HepG2 (cell line): ENCODE measurements around the gene KCNAB2. TPM values are rescaled to one million over a fixed set of nuclear protein-coding genes. Genes with fewer than 3 reads are reported as not detected.

Experiments used
- ATAC-seq: fragments of 200-7000 bp; cut with Tn5 transposase; 3 replicates; pipeline ENCODE4 v1.9.1; 2020; ENCODE audit warnings: mild to moderate bottlenecking, moderate library complexity
- BruUV-seq: library from RNA; stranded (reverse); fragments of 400-500 nt; replicated peaks from 2 replicates; lab custom pipeline; 2021; lab: Mats Ljungman, UMichigan
- CTCF ChIA-PET: fragments of 300-600 bp; formaldehyde crosslinking; extraction: SDS; loops from one replicate; lab custom pipeline; 2021; ENCODE audit warnings: low total read pairs, inconsistent platforms, low intra/inter-chr PET ratio; lab: Yijun Ruan, JAX
- POLR2A ChIA-PET: fragments of 350-600 bp; sonication (Branson Sonifier 250); formaldehyde crosslinking; loops from one replicate; lab custom pipeline; 2020; ENCODE audit warnings: antibody characterized with exemption, inconsistent platforms; lab: Yijun Ruan, JAX
- DNase-seq: peaks from one replicate; pipeline ENCODE4 v3.0.0-alpha.2; 2015; ENCODE audit warnings: low spot score
- FAIRE-seq: peaks from 3 replicates; lab custom pipeline; 2011; peaks lifted over from hg19 to GRCh38; lab: Jason Lieb, UNC
- H2AFZ ChIP-seq: one replicate; pipeline ENCODE4 v1.6.1; 2011; ENCODE audit warnings: low read length, inconsistent platforms
- H3K27ac ChIP-seq: fragments of 300-600 bp; 3 replicates; pipeline ENCODE4 v1.8.0; 2011; ENCODE audit warnings: mixed run types, mild to moderate bottlenecking, mixed read lengths, low read length, inconsistent platforms; ENCODE audit not compliant: insufficient read depth; ENCODE audit errors: extremely low read length
- H3K27me3 ChIP-seq, 2 experiments: fragments of 200-600 bp in 1 of 2; 2 replicates in 1 of 2; 3 replicates in 1 of 2; pipeline versions ENCODE4 v1.6.0 to v1.8.0; 2011; ENCODE audit warnings: low read length in 2 of 2, mild to moderate bottlenecking in 2 of 2, moderate library complexity in 2 of 2, inconsistent platforms in 1 of 2; ENCODE audit not compliant: insufficient read depth in 2 of 2, control insufficient read depth in 1 of 2
- H3K36me3 ChIP-seq, 2 experiments: fragments of 200-600 bp in 1 of 2; replicated peaks in 1 of 2; 2 replicates in 1 of 2; 3 replicates in 1 of 2; pipeline versions ENCODE4 v1.5.1 to v1.8.0; 2011; ENCODE audit warnings: low read length in 2 of 2, inconsistent platforms in 1 of 2; ENCODE audit not compliant: insufficient read depth in 2 of 2, control insufficient read depth in 1 of 2
- H3K4me1 ChIP-seq: 2 replicates; pipeline ENCODE4 v1.5.1; 2012; ENCODE audit warnings: low read length, inconsistent platforms; ENCODE audit not compliant: insufficient read depth
- H3K4me2 ChIP-seq: 2 replicates; pipeline ENCODE4 v1.6.0; 2011; ENCODE audit warnings: low read depth, low read length, inconsistent platforms
- H3K4me3 ChIP-seq, 3 experiments: fragments of 200-600 bp in 1 of 3; sonication (generic), shearing (Covaris generic) in 1 of 3; replicated peaks in 1 of 3; 2 replicates each; pipeline ENCODE4 v1.5.1; 2011 to 2016; ENCODE audit warnings: low read length in 3 of 3, inconsistent platforms in 2 of 3, low read depth in 2 of 3, mild to moderate bottlenecking in 2 of 3, control low read depth in 1 of 3, mixed read lengths in 1 of 3; ENCODE audit not compliant: insufficient read depth in 1 of 3
- H3K79me2 ChIP-seq: one replicate; pipeline ENCODE4 v1.6.1; 2011; ENCODE audit warnings: low read length, inconsistent platforms; ENCODE audit not compliant: insufficient read depth
- H3K9ac ChIP-seq: 2 replicates; pipeline ENCODE4 v1.6.0; 2011; ENCODE audit warnings: mild to moderate bottlenecking, low read depth, low read length, inconsistent platforms; ENCODE audit not compliant: insufficient read depth
- H3K9me3 ChIP-seq: 2 replicates; pipeline ENCODE4 v1.5.1; 2012; ENCODE audit warnings: mild to moderate bottlenecking, low read length
- H4K20me1 ChIP-seq: 2 replicates; pipeline ENCODE4 v1.6.0; 2011; ENCODE audit warnings: inconsistent platforms, mild to moderate bottlenecking, low read length, moderate library complexity; ENCODE audit not compliant: insufficient read depth
- CTCF ChIP-seq: sonication (generic); formaldehyde crosslinking; IDR thresholded peaks from 2 replicates; pipeline ENCODE4 v1.5.0; 2020; ENCODE audit warnings: mild to moderate bottlenecking, missing genetic modification reagents, moderate library complexity
- MYC ChIP-seq: sonication (generic); formaldehyde crosslinking; IDR thresholded peaks from 2 replicates; pipeline ENCODE4 v1.9.0; 2021; ENCODE audit warnings: missing genetic modification reagents, borderline replicate concordance
- PITX1 ChIP-seq: sonication (generic); formaldehyde crosslinking; IDR thresholded peaks from 2 replicates; pipeline ENCODE4 v1.5.1; 2020; ENCODE audit warnings: mild to moderate bottlenecking, missing genetic modification reagents
- PTBP1 ChIP-seq: fragments of 200-400 bp; formaldehyde crosslinking; IDR thresholded peaks from 2 replicates; pipeline ENCODE4 v1.6.1; 2018; ENCODE audit warnings: low read length, low read depth; ENCODE audit not compliant: poor library complexity, severe bottlenecking
- RCOR2 ChIP-seq: IDR thresholded peaks from 2 replicates; pipeline ENCODE4 v1.6.1; 2016; ENCODE audit warnings: missing biosample characterization, missing genetic modification reagents
- ZNF337 ChIP-seq: sonication (generic); formaldehyde crosslinking; IDR thresholded peaks from 2 replicates; pipeline ENCODE4 v1.5.1; 2020; ENCODE audit warnings: missing genetic modification reagents, low read depth, mild to moderate bottlenecking, borderline replicate concordance
- ZNF598 ChIP-seq: sonication (generic); formaldehyde crosslinking; IDR thresholded peaks from 2 replicates; pipeline ENCODE4 v1.5.1; 2020; ENCODE audit warnings: mild to moderate bottlenecking, missing genetic modification reagents, borderline replicate concordance
- ZNF614 ChIP-seq: IDR thresholded peaks from 2 replicates; pipeline ENCODE4 v1.6.1; 2018; ENCODE audit warnings: missing biosample characterization, missing genetic modification reagents, inconsistent platforms, borderline replicate concordance
- WGBS: methylation state at CpG from one replicate; pipeline ENCODE4 v1.1.6; 2017; ENCODE audit warnings: low lambda C conversion rate; 5-methylcytosine and 5-hydroxymethylcytosine counted together
- in situ Hi-C: cut with HindIII; loops from 2 replicates; pipeline ENCODE4 v1.10.0; 2017; ENCODE audit warnings: low pct_unique_long_range_greater_than_20kb; ENCODE audit not compliant: extremely low pct_ligation_motif_present
- intact Hi-C: fragments of 100-400 bp; cut with micrococcal nuclease; formaldehyde crosslinking; loops from one replicate; pipeline ENCODE4 v1.10.0; 2022; ENCODE audit not compliant: unreplicated experiment
- polyA plus RNA-seq, 8 experiments: library from polyadenylated mRNA; depleted of rRNA in 3 of 8; stranded (reverse) in 7 of 8; unstranded in 1 of 8; fragments of >200 nt; fragmentation: Illumina TruSeq in 4 of 8; extraction: Trizol in 4 of 8; gene quantifications; 2 replicates each; pipeline versions ENCODE4 v1.2.1 to v1.2.3, GENCODE V29; 2011 to 2016; ENCODE audit warnings: low read depth in 4 of 8, missing spikeins in 1 of 8, mixed read lengths in 1 of 8; ENCODE audit not compliant: insufficient read depth in 1 of 8
- total RNA-seq, 5 experiments: library from RNA; depleted of rRNA; stranded (reverse); fragments of >200 nt; fragmentation: Illumina TruSeq; extraction: Trizol; gene quantifications; 2 replicates each; pipeline ENCODE4 v1.2.3, GENCODE V29; 2016; ENCODE audit warnings: low read depth in 1 of 5

Gene KCNAB2
- total and polyA plus RNA-seq, 2 of the 13 experiments (the other 11 are each of a cell fraction or from before 2014, with no cell fraction given), result 6.2 to 8.8 TPM

- ATAC-seq (no peak; the same call in 2 of the 3 replicates), DNase-seq (no peak), FAIRE-seq (no peak)
- H3K4me2 ChIP-seq, result no peak overlapping the region
- no peaks in the 10 kb centered on the region for H3K9me3 ChIP-seq
- ChIA-PET POLR2A (no interaction called here), CTCF (no interaction called here)
- H3K27ac ChIP-seq, result no peak overlapping the region
- no peaks in the 10 kb centered on the region for H3K79me2 ChIP-seq
- no peak overlapping the region for H2AFZ ChIP-seq
- 0 out of 2 replicates have a peak, but pooled peaks cover 2% of the 10 kb centered on the region for H4K20me1 ChIP-seq
- no peaks in the 10 kb centered on the region for H3K4me1 ChIP-seq
- no peaks in the 10 kb centered on the region for H3K36me3 ChIP-seq
- no peak for TF ChIP-seq CTCF (CRISPR knock-in tag)
- TF ChIP-seq ZNF337 (CRISPR knock-in tag), result no peak
- TF ChIP-seq RCOR2 (CRISPR knock-in tag), result no peak
- no peak for TF ChIP-seq PTBP1
- no peak for TF ChIP-seq MYC (CRISPR knock-in tag)
- TF ChIP-seq PITX1 (CRISPR knock-in tag), result no peak
- no peak for TF ChIP-seq ZNF614 (CRISPR knock-in tag)
- no peak for TF ChIP-seq ZNF598 (CRISPR knock-in tag)
- H3K9ac ChIP-seq, result no peak overlapping the region
- H3K4me3 ChIP-seq, result no peak overlapping the region
- BruUV-seq, result no TSS peak
- peaks cover 6 to 49% of the 10 kb centered on the region in 2 experiments for H3K27me3 ChIP-seq
- 35% methylated on average over 11 of the region's 13 CpGs for WGBS
- intact Hi-C loops, result no loop called here
- in situ Hi-C loops, result loop anchor here (5.0 kb wide), 1 partner anchor 60 kb away; no protein-coding TSS in a partner anchor
Measured at GRCh38 chr1:6111991-6112689, 66.5 kb downstream of the KCNAB2 start.
